ENCODE measurements around the gene DCDC2. TPM values are rescaled to one million over a fixed set of nuclear protein-coding genes. Genes with fewer than 3 reads are reported as not detected.
"Not testable (repeated sequence)": the region's sequence is repeated elsewhere in the genome, so short reads cannot be mapped to it uniquely, and the experiment has no call there.

The DCDC2 gene
- polyA plus RNA-seq, 1 experiment, result not detected

DNA sequence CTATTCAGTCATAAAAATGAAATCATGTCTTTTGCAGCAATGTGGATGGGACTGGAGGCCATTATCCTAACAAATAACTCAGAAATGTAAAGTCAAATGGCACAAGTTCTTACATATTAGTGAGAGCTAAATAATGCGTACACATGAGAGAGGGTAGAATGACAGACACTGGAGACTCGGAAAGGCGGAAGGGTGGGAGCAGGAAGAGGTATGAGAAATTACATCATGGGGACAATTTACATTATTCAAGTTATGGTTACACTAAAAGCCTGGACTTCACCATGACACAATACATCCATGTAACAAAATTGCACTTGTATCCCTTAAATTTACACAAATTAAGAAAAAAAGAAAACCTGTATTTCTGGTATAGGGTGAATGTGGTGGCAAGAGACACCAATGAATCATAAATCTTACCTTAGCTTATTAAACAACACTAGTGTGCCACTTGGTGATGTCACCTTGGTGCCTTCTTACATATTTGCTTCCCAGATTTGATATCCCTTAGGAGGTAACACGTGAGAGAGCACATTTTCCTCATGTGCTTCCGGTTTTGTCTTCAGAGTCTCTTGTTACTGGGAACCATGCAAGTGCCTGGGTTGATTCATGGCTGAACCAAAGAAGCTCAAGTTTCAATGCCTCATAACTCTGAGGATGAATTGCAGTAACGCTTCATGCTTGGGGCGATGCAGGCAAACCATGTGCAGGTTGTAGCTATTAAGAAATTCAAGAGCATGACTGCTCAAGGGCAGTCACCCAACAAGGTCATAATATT is 84.6 kb downstream of the DCDC2 start:
- peak; percentile 4 for DNase-seq (ENCODE audit: low read depth)
- TF ChIP-seq, protein P1, sequence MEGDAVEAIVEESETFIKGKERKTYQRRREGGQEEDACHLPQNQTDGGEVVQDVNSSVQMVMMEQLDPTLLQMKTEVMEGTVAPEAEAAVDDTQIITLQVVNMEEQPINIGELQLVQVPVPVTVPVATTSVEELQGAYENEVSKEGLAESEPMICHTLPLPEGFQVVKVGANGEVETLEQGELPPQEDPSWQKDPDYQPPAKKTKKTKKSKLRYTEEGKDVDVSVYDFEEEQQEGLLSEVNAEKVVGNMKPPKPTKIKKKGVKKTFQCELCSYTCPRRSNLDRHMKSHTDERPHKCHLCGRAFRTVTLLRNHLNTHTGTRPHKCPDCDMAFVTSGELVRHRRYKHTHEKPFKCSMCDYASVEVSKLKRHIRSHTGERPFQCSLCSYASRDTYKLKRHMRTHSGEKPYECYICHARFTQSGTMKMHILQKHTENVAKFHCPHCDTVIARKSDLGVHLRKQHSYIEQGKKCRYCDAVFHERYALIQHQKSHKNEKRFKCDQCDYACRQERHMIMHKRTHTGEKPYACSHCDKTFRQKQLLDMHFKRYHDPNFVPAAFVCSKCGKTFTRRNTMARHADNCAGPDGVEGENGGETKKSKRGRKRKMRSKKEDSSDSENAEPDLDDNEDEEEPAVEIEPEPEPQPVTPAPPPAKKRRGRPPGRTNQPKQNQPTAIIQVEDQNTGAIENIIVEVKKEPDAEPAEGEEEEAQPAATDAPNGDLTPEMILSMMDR (IDR thresholded peaks at IDR 0.05; ENCODE audit: insufficient read depth, low read depth, low read length), result no peak
- Histone ChIP-seq H3K36me3 (ENCODE audit: control insufficient read depth, insufficient read depth, low read length) (no peaks in the 10 kb centered on the region), H3K27me3 (ENCODE audit: control insufficient read depth, insufficient read depth, low read length) (no peaks in the 10 kb centered on the region), H3K4me3 (ENCODE audit: low read depth, low read length) (no peak overlapping the region)
- POLR2A ChIA-PET, result no interaction called here
- CTCF ChIA-PET, result interaction anchor here (1.7 kb wide), 1 partner anchor 10 kb away, joined by 13 read pairs; no protein-coding TSS in a partner anchor

DNA sequence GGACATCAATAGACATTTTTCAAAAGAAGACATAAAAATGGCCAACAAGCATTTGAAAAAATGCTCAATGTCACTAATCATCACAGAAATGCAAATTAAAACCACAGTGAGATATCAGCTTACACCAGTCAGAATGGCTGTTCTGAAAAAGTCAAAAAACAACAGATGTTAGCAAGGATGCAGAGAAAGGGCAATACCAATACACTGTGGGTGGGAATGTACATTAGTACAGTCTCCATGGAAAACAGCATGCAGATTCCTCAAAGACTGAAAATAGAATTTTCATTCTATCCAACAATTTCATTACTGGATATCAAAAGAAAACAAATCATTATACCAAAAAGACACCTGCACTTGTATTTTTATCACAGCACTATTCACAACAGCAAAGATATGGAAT is 85.3 kb downstream of the DCDC2 start:
- no peak overlapping the region for H3K4me3 ChIP-seq (ENCODE audit: low read depth, low read length)
- no peaks in the 10 kb centered on the region for H3K36me3 ChIP-seq (ENCODE audit: control insufficient read depth, insufficient read depth, low read length)
- DNase-seq (ENCODE audit: low read depth), result no peak
- ChIA-PET POLR2A (no interaction called here), CTCF (no interaction called here)
- H3K27me3 ChIP-seq (ENCODE audit: control insufficient read depth, insufficient read depth, low read length), result no peaks in the 10 kb centered on the region
- TF ChIP-seq, protein P1 (IDR thresholded peaks at IDR 0.05; ENCODE audit: insufficient read depth, low read depth, low read length), result no peak

DNA sequence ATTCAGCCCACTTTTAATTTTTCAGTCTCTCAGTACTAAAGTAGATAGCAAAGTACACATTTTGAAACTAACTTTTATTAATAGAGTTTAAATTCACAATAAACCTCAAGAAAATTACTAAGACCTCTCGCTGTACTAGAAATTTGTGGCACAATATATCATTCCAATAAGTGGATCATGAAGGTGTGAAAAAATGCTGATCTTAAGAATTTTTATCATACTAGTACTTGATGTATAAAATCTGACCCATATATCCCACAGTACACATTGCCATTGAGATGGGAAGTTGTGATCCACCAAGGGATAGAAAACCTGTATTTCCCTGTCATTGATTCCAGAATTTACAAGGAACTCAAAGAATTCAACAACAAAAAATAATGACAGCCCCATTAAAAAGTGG is 85.7 kb downstream of the DCDC2 start:
- ChIA-PET CTCF (no interaction called here), POLR2A (no interaction called here)
- H3K36me3 ChIP-seq (ENCODE audit: control insufficient read depth, insufficient read depth, low read length), result no peaks in the 10 kb centered on the region
- no peaks in the 10 kb centered on the region for H3K27me3 ChIP-seq (ENCODE audit: control insufficient read depth, insufficient read depth, low read length)
- H3K4me3 ChIP-seq (ENCODE audit: low read depth, low read length), result no peak overlapping the region
- TF ChIP-seq, protein P1 (IDR thresholded peaks at IDR 0.05; ENCODE audit: insufficient read depth, low read depth, low read length), result no peak
- no peak for DNase-seq (ENCODE audit: low read depth)

- CTCF ChIA-PET, result interaction anchor here (0.6 to 0.9 kb wide), 2 partner anchors 8 to 13 kb away, joined by 3 read pairs; no protein-coding TSS in a partner anchor
- Histone ChIP-seq H3K27me3 (ENCODE audit: control insufficient read depth, insufficient read depth, low read length) (no peaks in the 10 kb centered on the region), H3K4me3 (ENCODE audit: low read depth, low read length) (no peak overlapping the region), H3K36me3 (ENCODE audit: control insufficient read depth, insufficient read depth, low read length) (no peaks in the 10 kb centered on the region)
- POLR2A ChIA-PET, result no interaction called here
- TF ChIP-seq, protein P1 (IDR thresholded peaks at IDR 0.05; ENCODE audit: insufficient read depth, low read depth, low read length), result no peak
- DNase-seq (ENCODE audit: low read depth), result no peak
These were observed 87.8 kb downstream of the DCDC2 start for GRCh38 chr6:24270011-24270410.

- POLR2A ChIA-PET; DNase-seq (ENCODE audit: low read depth); H3K4me3 ChIP-seq (ENCODE audit: low read depth, low read length); H3K36me3 ChIP-seq (ENCODE audit: control insufficient read depth, insufficient read depth, low read length); CTCF ChIA-PET; H3K27me3 ChIP-seq (ENCODE audit: control insufficient read depth, insufficient read depth, low read length): not testable (repeated sequence)
These were observed 99.6 kb downstream of the DCDC2 start for GRCh38 chr6:24258214-24258613.

Measured in BJ (cell line).